ENCODE measurements around the gene BMPER.

The BMPER gene

GRCh38 chr7:34175837-34176236 is 270.5 kb downstream of the BMPER start:
- ATAC-seq (no peak), DNase-seq (no peak)
- H3K9me3 Mint-ChIP-seq, result peaks cover 5 to 16% of the 10 kb centered on the region in 2 donors
- no peak overlapping the region for H3K27ac Mint-ChIP-seq
- H3K27me3 Mint-ChIP-seq, result peaks cover 6% of the 10 kb centered on the region
- no peak overlapping the region for H3K4me3 Mint-ChIP-seq
- H3K4me1 Mint-ChIP-seq, result no peaks in the 10 kb centered on the region

GRCh38 chr7:34177476-34177875 is 272.1 kb downstream of the BMPER start:
- Mint-ChIP-seq H3K4me1 (no peaks in the 10 kb centered on the region), H3K27me3 (peaks cover 6% of the 10 kb centered on the region), H3K4me3 (no peak overlapping the region), H3K9me3 (peaks cover 5 to 16% of the 10 kb centered on the region in 2 donors), H3K27ac (no peak overlapping the region)
- DNase-seq (no peak), ATAC-seq (no peak)

GRCh38 chr7:34181271-34181958 is 276.1 kb downstream of the BMPER start:
- Mint-ChIP-seq H3K9me3 (peaks cover 0 to 6% of the 10 kb centered on the region in 2 donors), H3K4me3 (no peak overlapping the region), H3K4me1 (no peaks in the 10 kb centered on the region), H3K27me3 (no peaks in the 10 kb centered on the region), H3K27ac (no peak overlapping the region)
- DNase-seq (no peak), ATAC-seq (no peak)

GRCh38 chr7:34184466-34184865 is 279.1 kb downstream of the BMPER start:
- H3K4me1 Mint-ChIP-seq, result no peaks in the 10 kb centered on the region
- no peak for DNase-seq
- no peak overlapping the region for H3K27ac Mint-ChIP-seq
- no peaks in the 10 kb centered on the region for H3K9me3 Mint-ChIP-seq
- H3K27me3 Mint-ChIP-seq, result no peaks in the 10 kb centered on the region
- ATAC-seq, result no peak
- no peak overlapping the region for H3K4me3 Mint-ChIP-seq

GRCh38 chr7:34187798-34188307 is 282.5 kb downstream of the BMPER start:
- Mint-ChIP-seq H3K27ac (no peak overlapping the region), H3K4me3 (no peak overlapping the region), H3K27me3 (no peaks in the 10 kb centered on the region), H3K9me3 (no peaks in the 10 kb centered on the region), H3K4me1 (no peaks in the 10 kb centered on the region)
- no peak for DNase-seq
- no peak for ATAC-seq

GRCh38 chr7:34189031-34189430 is 283.7 kb downstream of the BMPER start:
- H3K9me3 Mint-ChIP-seq, result no peaks in the 10 kb centered on the region
- H3K4me3 Mint-ChIP-seq, result no peak overlapping the region
- H3K27ac Mint-ChIP-seq, result no peak overlapping the region
- no peak for ATAC-seq
- no peak for DNase-seq
- H3K27me3 Mint-ChIP-seq, result no peaks in the 10 kb centered on the region
- H3K4me1 Mint-ChIP-seq, result no peaks in the 10 kb centered on the region

GRCh38 chr7:34190299-34190698 is 285.0 kb downstream of the BMPER start:
- Mint-ChIP-seq H3K27ac (no peak overlapping the region), H3K4me1 (no peaks in the 10 kb centered on the region), H3K9me3 (no peaks in the 10 kb centered on the region), H3K27me3 (no peaks in the 10 kb centered on the region), H3K4me3 (no peak overlapping the region)
- ATAC-seq (peak; percentile 33), DNase-seq (no peak)

- Mint-ChIP-seq H3K9me3 (no peaks in the 10 kb centered on the region), H3K4me1 (no peaks in the 10 kb centered on the region), H3K27me3 (no peaks in the 10 kb centered on the region), H3K4me3 (no peak overlapping the region), H3K27ac (no peak overlapping the region)
- no peak for DNase-seq
- no peak for ATAC-seq
Observed at GRCh38 chr7:34191162-34191561, 285.8 kb downstream of the BMPER start.

GRCh38 chr7:34191771-34192479 is 286.6 kb downstream of the BMPER start:
- no peak for ATAC-seq

GRCh38 chr7:34192906-34193305 is 287.6 kb downstream of the BMPER start:
- no peak overlapping the region for H3K4me3 Mint-ChIP-seq
- H3K27me3 Mint-ChIP-seq, result no peaks in the 10 kb centered on the region
- DNase-seq (no peak), ATAC-seq (no peak)
- no peak overlapping the region for H3K27ac Mint-ChIP-seq
- H3K9me3 Mint-ChIP-seq, result no peaks in the 10 kb centered on the region
- no peaks in the 10 kb centered on the region for H3K4me1 Mint-ChIP-seq

More at GRCh38 chr7:34191771-34192479, 286.6 kb downstream of the BMPER start:
- DNase-seq, result no peak
- H3K27me3 Mint-ChIP-seq, result no peaks in the 10 kb centered on the region
- no peak overlapping the region for H3K4me3 Mint-ChIP-seq
- H3K9me3 Mint-ChIP-seq, result no peaks in the 10 kb centered on the region
- no peak overlapping the region for H3K27ac Mint-ChIP-seq
- H3K4me1 Mint-ChIP-seq, result no peaks in the 10 kb centered on the region

GRCh38 chr7:34198231-34198641 is 292.9 kb downstream of the BMPER start:
- Mint-ChIP-seq H3K27me3 (no peaks in the 10 kb centered on the region), H3K4me1 (no peaks in the 10 kb centered on the region), H3K27ac (no peak overlapping the region), H3K4me3 (no peak overlapping the region), H3K9me3 (no peaks in the 10 kb centered on the region)
- no peak for ATAC-seq
- no peak for DNase-seq

All from stimulated activated naive CD8-positive, alpha-beta T cell treated with anti-CD3 and anti-CD28 coated beads, Interleukin-15, amount 100 ng/mL, for 72 hours (primary cell).